HG03565 (cell line): Measurements from ENCODE around the gene FAF2.
"Not testable (repeated sequence)": the region's sequence is repeated elsewhere in the genome, so short reads cannot be mapped to it uniquely, and the experiment has no call there.

Source experiments
- ATAC-seq: cut with Tn5 transposase; IDR thresholded peaks from one replicate; pipeline ENCODE4 v1.9.1; 2021; ENCODE audit warnings: mild to moderate bottlenecking, moderate library complexity; ENCODE audit not compliant: unreplicated experiment

FAF2 gene

GRCh38 chr5:176454724-176455394, 6.7 kb downstream of the FAF2 start:
- ATAC-seq: no peak

- no peak for ATAC-seq
Observed at GRCh38 chr5:176458904-176459561, 10.8 kb downstream of the FAF2 start.

GRCh38 chr5:176461349-176461748, 13.2 kb downstream of the FAF2 start:
- no peak for ATAC-seq

GRCh38 chr5:176463113-176463764, 15.1 kb downstream of the FAF2 start:
- ATAC-seq: no peak

- no peak for ATAC-seq
Observed at GRCh38 chr5:176466245-176466871, 18.2 kb downstream of the FAF2 start.

- ATAC-seq: no peak
Observed at GRCh38 chr5:176469296-176469695, 21.1 kb downstream of the FAF2 start.

- no peak for ATAC-seq
Observed at GRCh38 chr5:176470539-176470938, 22.4 kb downstream of the FAF2 start.

- no peak for ATAC-seq
Observed at GRCh38 chr5:176471098-176471497, 22.9 kb downstream of the FAF2 start.

- no peak for ATAC-seq
Observed at GRCh38 chr5:176473335-176474006, 25.3 kb downstream of the FAF2 start.

GRCh38 chr5:176474476-176474875, 26.3 kb downstream of the FAF2 start:
- no peak for ATAC-seq

GRCh38 chr5:176481711-176482110, 33.5 kb downstream of the FAF2 start:
- no peak for ATAC-seq

- no peak for ATAC-seq
Observed at GRCh38 chr5:176485176-176485575, 37.0 kb downstream of the FAF2 start.

GRCh38 chr5:176486189-176486757, 38.1 kb downstream of the FAF2 start:
- ATAC-seq: no peak

GRCh38 chr5:176487160-176487559, 39.0 kb downstream of the FAF2 start:
- ATAC-seq: not testable (repeated sequence)

GRCh38 chr5:176489077-176489476, 40.9 kb downstream of the FAF2 start:
- ATAC-seq: no peak

GRCh38 chr5:176490301-176490700, 42.1 kb downstream of the FAF2 start:
- no peak for ATAC-seq

- no peak for ATAC-seq
Observed at GRCh38 chr5:176491101-176491502, 42.9 kb downstream of the FAF2 start.

GRCh38 chr5:176491901-176492300, 43.7 kb downstream of the FAF2 start:
- ATAC-seq: no peak

- ATAC-seq: no peak
Observed at GRCh38 chr5:176492431-176492830, 44.2 kb downstream of the FAF2 start.

GRCh38 chr5:176497852-176498251, 49.7 kb downstream of the FAF2 start:
- no peak for ATAC-seq

GRCh38 chr5:176499273-176499672, 51.1 kb downstream of the FAF2 start:
- ATAC-seq: no peak
